Glomerular endothelial cell (primary cell): ENCODE data around the gene EEPD1. TPM values are rescaled to one million over a fixed set of nuclear protein-coding genes. Genes with fewer than 3 reads are reported as not detected.

Experiments
- DNase-seq: peaks from one replicate; pipeline ENCODE4 v3.0.0-alpha.2; 2011; ENCODE audit warnings: low read depth, low spot score; ENCODE audit errors: extremely low read depth
- total RNA-seq: library from RNA; depleted of rRNA; stranded (reverse); fragments of >200 nt; gene quantifications from 2 replicates; pipeline ENCODE4 v1.2.3, GENCODE V29; 2015

The EEPD1 gene
- total RNA-seq, 1 donor from 2014 or later, result 6.2 TPM

GRCh38 chr7:36296284-36296683 is 143.2 kb downstream of the EEPD1 start:
- no peak for DNase-seq

GRCh38 chr7:36297364-36298009 is 144.4 kb downstream of the EEPD1 start:
- DNase-seq, result no peak

- DNase-seq, result no peak
Measured at GRCh38 chr7:36298106-36298505, 145.1 kb downstream of the EEPD1 start.

GRCh38 chr7:36299223-36299774 is 146.2 kb downstream of the EEPD1 start:
- no peak for DNase-seq

GRCh38 chr7:36299823-36300341 is 146.8 kb downstream of the EEPD1 start:
- no peak for DNase-seq

- DNase-seq, result no peak
Measured at GRCh38 chr7:36300696-36301350, 147.8 kb downstream of the EEPD1 start.

GRCh38 chr7:36301914-36302771 is 149.1 kb downstream of the EEPD1 start:
- DNase-seq, result no peak

GRCh38 chr7:36303202-36304098 is 150.4 kb downstream of the EEPD1 start:
- DNase-seq, result no peak

GRCh38 chr7:36304099-36304425 is 151.0 kb downstream of the EEPD1 start:
- no peak for DNase-seq

GRCh38 chr7:36305226-36305625 is 152.2 kb downstream of the EEPD1 start:
- DNase-seq, result no peak

GRCh38 chr7:36305648-36306047 is 152.6 kb downstream of the EEPD1 start:
- no peak for DNase-seq

GRCh38 chr7:36306222-36306621 is 153.2 kb downstream of the EEPD1 start:
- DNase-seq, result no peak

GRCh38 chr7:36306722-36307121 is 153.7 kb downstream of the EEPD1 start:
- DNase-seq, result no peak

- no peak for DNase-seq
Measured at GRCh38 chr7:36308031-36308430, 155.0 kb downstream of the EEPD1 start.

- DNase-seq, result no peak
Measured at GRCh38 chr7:36309301-36309700, 156.2 kb downstream of the EEPD1 start.

GRCh38 chr7:36309716-36310115 is 156.7 kb downstream of the EEPD1 start:
- DNase-seq, result no peak

- DNase-seq, result no peak
Measured at GRCh38 chr7:36310897-36311296, 157.8 kb downstream of the EEPD1 start.

- DNase-seq, result no peak
Measured at GRCh38 chr7:36311539-36311938, 158.5 kb downstream of the EEPD1 start.

GRCh38 chr7:36312064-36312914 is 159.2 kb downstream of the EEPD1 start:
- no peak for DNase-seq
